ENCODE data around the gene SPATS2.

- TF ChIP-seq CHD2 (IDR thresholded peaks at IDR 0.05; ENCODE audit: low read length, partially characterized antibody) (no peak), PBX3 (IDR thresholded peaks at IDR 0.05) (no peak), REST (IDR thresholded peaks at IDR 0.05; ENCODE audit: low read depth, low read length) (no peak)
Observed at GRCh38 chr12:49546481-49546880, 179.2 kb downstream of the SPATS2 start.
